Right lobe of liver (tissue), 6 donors: ENCODE results near the gene HSD11B2. TPM values are rescaled to one million over a fixed set of nuclear protein-coding genes. Genes with fewer than 3 reads are reported as not detected.

Experiments
- ATAC-seq, 4 donors: fragments of 200-7000 bp; cut with Tn5 transposase; one replicate each; pipeline ENCODE4 v1.9.1; 2020; ENCODE audit warnings: mild to moderate bottlenecking in 4 of 4, moderate library complexity in 4 of 4
- DNase-seq, 3 donors: peaks; one replicate each; pipeline ENCODE4 v3.0.0-alpha.2; 2020
- H3K27ac ChIP-seq, 3 donors: fragments of 200-600 bp; one replicate each; pipeline ENCODE4 v1.8.0; 2022
- H3K27me3 ChIP-seq, 2 donors: fragments of 200-600 bp; one replicate each; pipeline ENCODE4 v1.8.0; 2022
- H3K36me3 ChIP-seq, 4 donors: fragments of 200-600 bp; sonication (generic) in 1 of 4; one replicate each; pipeline versions ENCODE4 v1.5.1 to v1.8.0; 2017 to 2022; ENCODE audit warnings: control low read depth in 1 of 4
- H3K4me1 ChIP-seq, 4 donors: fragments of 200-600 bp; sonication (generic) in 1 of 4; one replicate each; pipeline versions ENCODE4 v1.5.1 to v1.8.0; 2017 to 2022; ENCODE audit warnings: control low read depth in 1 of 4
- H3K4me3 ChIP-seq, 3 donors: fragments of 200-600 bp; one replicate each; pipeline ENCODE4 v1.8.0; 2022
- H3K9me3 ChIP-seq, 4 donors: fragments of 200-600 bp; sonication (generic) in 1 of 4; one replicate each; pipeline versions ENCODE4 v1.5.1 to v1.8.0; 2017 to 2022; ENCODE audit warnings: control low read depth in 1 of 4
- CTCF ChIP-seq, 4 donors: fragments of 200-600 bp in 3 of 4; fragments of 450-650 bp in 1 of 4; IDR thresholded peaks; one replicate each; pipeline versions ENCODE4 v1.5.1 to v1.8.0; 2016 to 2022; ENCODE audit warnings: antibody characterized with exemption in 4 of 4, mild to moderate bottlenecking in 2 of 4
- POLR2A ChIP-seq: fragments of 450-650 bp; IDR thresholded peaks from one replicate; pipeline ENCODE4 v1.6.1; 2017; ENCODE audit warnings: antibody characterized with exemption, mild to moderate bottlenecking
- WGBS: methylation state at CpG from one replicate; pipeline ENCODE4 v1.1.6; 2018; ENCODE audit warnings: low coverage, low lambda C conversion rate; ENCODE audit not compliant: insufficient coverage; ENCODE audit errors: missing lambda C conversion rate; 5-methylcytosine and 5-hydroxymethylcytosine counted together
- intact Hi-C, 2 donors: fragments of 100-400 bp; cut with DNase I; formaldehyde crosslinking; loops; one replicate each; pipeline versions ENCODE4 v1.11.2 to v1.14.1; 2022
- small RNA-seq, 2 experiments: library from RNA; depleted of rRNA; stranded (forward); fragments of <200 nt; gene quantifications; one replicate each; pipeline ENCODE3, GENCODE V24; 2016
- total RNA-seq, 6 experiments: library from RNA; depleted of rRNA in 2 of 6; stranded (reverse); fragments of >200 nt in 2 of 6; fragmentation: NEBNext Ultra II Directional in 3 of 6; extraction: Animal tissue kit (Norgen Biotek cat#: 25700) in 3 of 6; gene quantifications; one replicate each; pipeline versions ENCODE4 v1.1.0 to v1.2.4, GENCODE V29; 2016 to 2023
- donor health status: DM: no; HTN: yes; CAD: no.
- donor health status: DM: no; HTN: no; CAD: no.
- donor health status: DM: no; HTN: no; CAD: no.
- donor health status: DM: no; HTN: yes; CAD: no.
- donor health status: DM: no; HTN: yes; CAD: no.

Gene HSD11B2
- total RNA-seq, 6 experiments from 2014 or later: 1.3 to 2.7 (median 2.1) TPM

GRCh38 chr16:67483731-67484525, 53.0 kb downstream of the HSD11B2 start:
- Histone ChIP-seq H3K27ac (no peak overlapping the region), H3K4me3 (no peak overlapping the region), H3K4me1 (peaks cover 0 to 31% (median 15%) of the 10 kb centered on the region in 4 donors), H3K27me3 (no peaks in the 10 kb centered on the region), H3K9me3 (no peaks in the 10 kb centered on the region), H3K36me3 (no peaks in the 10 kb centered on the region)
- WGBS: 79% methylated on average over 8 of the region's 12 CpGs
- ATAC-seq (no peak), DNase-seq (no peak)
- TF ChIP-seq CTCF (IDR thresholded peaks at IDR 0.05): no peak
- intact Hi-C loops: loop anchor here in 1 of 2 donors (10.0 kb wide), 1 partner anchor 59 kb away; no protein-coding TSS in a partner anchor

- Histone ChIP-seq H3K4me3 (no peak overlapping the region), H3K27me3 (no peaks in the 10 kb centered on the region), H3K4me1 (peaks cover 0 to 25% (median 10%) of the 10 kb centered on the region in 4 donors), H3K9me3 (no peaks in the 10 kb centered on the region), H3K27ac (no peak overlapping the region), H3K36me3 (no peaks in the 10 kb centered on the region)
- TF ChIP-seq POLR2A: no peak
- DNase-seq (no peak), ATAC-seq (peak in 2 of 4 donors; percentile 20 to 48)
- 53% methylated on average over 2 of the region's 3 CpGs for WGBS
- intact Hi-C loops: loop anchor here in 1 of 2 donors (10.0 kb wide), 1 partner anchor 62 kb away; no protein-coding TSS in a partner anchor
Measured at GRCh38 chr16:67486805-67487204, 55.9 kb downstream of the HSD11B2 start.

Small RNA genes lying within 50 kb of the gene (small RNA-seq; reads per million reads assigned to genes)
- 0 reads per million in 2 experiments for gene RNU1-123P

Other genes with a start within 250 kb of the HSD11B2 start
- 10 to 100 TPM in 2 of 6 experiments, 1 to 10 TPM in 4; 3.5 to 13.8 (median 9.3) TPM for gene MATCAP1, start 247.2 kb upstream of the HSD11B2 start, total RNA-seq
- 1 to 10 TPM; 1.8 to 4.3 (median 2.5) TPM for gene EXOC3L1, start 241.0 kb upstream of the HSD11B2 start, total RNA-seq
- 10 to 100 TPM; 14.4 to 36.4 (median 22.4) TPM for gene E2F4, start 239.0 kb upstream of the HSD11B2 start, total RNA-seq
- gene ELMO3, start 232.0 kb upstream of the HSD11B2 start, total RNA-seq: 1 to 10 TPM; 1.8 to 8.0 (median 4.6) TPM
- 10 to 100 TPM; 32.6 to 58.7 (median 40.5) TPM for gene TMEM208, start 204.0 kb upstream of the HSD11B2 start, total RNA-seq
- gene FHOD1, start 183.6 kb upstream of the HSD11B2 start, total RNA-seq: 1 to 10 TPM; 2.3 to 9.6 (median 3.5) TPM
- gene SLC9A5, start 182.1 kb upstream of the HSD11B2 start, total RNA-seq: under 1 TPM; 0.06 to 0.53 (median 0.15) TPM
- gene PLEKHG4, start 151.6 kb upstream of the HSD11B2 start, total RNA-seq: under 1 TPM; 0.09 to 0.53 (median 0.20) TPM
- not detected for gene KCTD19, start 104.4 kb upstream of the HSD11B2 start, total RNA-seq
- not detected for gene LRRC36, start 104.3 kb upstream of the HSD11B2 start, total RNA-seq
- gene TPPP3, start 37.6 kb upstream of the HSD11B2 start, total RNA-seq: under 1 TPM in 5 of 6 experiments, not detected in 1; 0.24 to 0.65 (median 0.37) TPM
- gene ZDHHC1, start 14.6 kb upstream of the HSD11B2 start, total RNA-seq: 1 to 10 TPM; 1.2 to 4.0 (median 1.8) TPM
- gene ATP6V0D1, start 50.0 kb downstream of the HSD11B2 start, total RNA-seq: 10 to 100 TPM; 33.6 to 84.6 (median 47.0) TPM
- not detected for gene AGRP, start 52.4 kb downstream of the HSD11B2 start, total RNA-seq
- 10 to 100 TPM; 19.9 to 35.0 (median 26.8) TPM for gene RIPOR1, start 97.7 kb downstream of the HSD11B2 start, total RNA-seq
- 10 to 100 TPM; 14.3 to 18.5 (median 17.0) TPM for gene CTCF, start 131.4 kb downstream of the HSD11B2 start, total RNA-seq
- 1 to 10 TPM in 3 of 6 experiments, under 1 TPM in 3; 0.39 to 3.4 (median 0.88) TPM for gene CARMIL2, start 214.0 kb downstream of the HSD11B2 start, total RNA-seq
- gene ACD, start 229.1 kb downstream of the HSD11B2 start, total RNA-seq: 1 to 10 TPM; 4.0 to 8.2 (median 5.9) TPM
- gene PARD6A, start 229.8 kb downstream of the HSD11B2 start, total RNA-seq: 1 to 10 TPM; 1.3 to 4.8 (median 2.6) TPM
- 1 to 10 TPM; 4.4 to 8.9 (median 7.3) TPM for gene ENKD1, start 235.6 kb downstream of the HSD11B2 start, total RNA-seq
- 1 to 10 TPM; 1.4 to 4.3 (median 2.5) TPM for gene C16orf86, start 235.7 kb downstream of the HSD11B2 start, total RNA-seq